DMS 273 (cell line): ENCODE results near the gene C11orf71.

Experiments used
- DNase-seq: peaks from one replicate; lab custom pipeline; 2025; ENCODE audit not compliant: unreplicated experiment; lab: John Stamatoyannopoulos, UW

Gene C11orf71

GRCh38 chr11:114399490-114400215 lies 658 bp downstream of the C11orf71 start:
- DNase-seq, result peak; percentile 83

GRCh38 chr11:114398303-114398920 lies 1.9 kb downstream of the C11orf71 start:
- no peak for DNase-seq

GRCh38 chr11:114397349-114397982 lies 2.8 kb downstream of the C11orf71 start:
- DNase-seq, result no peak

- DNase-seq, result no peak
Measured at GRCh38 chr11:114396916-114397315, 3.4 kb downstream of the C11orf71 start.

GRCh38 chr11:114395736-114396135 lies 4.6 kb downstream of the C11orf71 start:
- peak; percentile 25 for DNase-seq

- DNase-seq, result no peak
Measured at GRCh38 chr11:114392735-114393667, 7.3 kb downstream of the C11orf71 start.

- no peak for DNase-seq
Measured at GRCh38 chr11:114386545-114386944, 13.8 kb downstream of the C11orf71 start.

GRCh38 chr11:114386131-114386530 lies 14.2 kb downstream of the C11orf71 start:
- no peak for DNase-seq

GRCh38 chr11:114384487-114384886 lies 15.8 kb downstream of the C11orf71 start:
- no peak for DNase-seq

GRCh38 chr11:114382509-114382908 lies 17.8 kb downstream of the C11orf71 start:
- no peak for DNase-seq

GRCh38 chr11:114379394-114380069 lies 20.8 kb downstream of the C11orf71 start:
- no peak for DNase-seq

- DNase-seq, result no peak
Measured at GRCh38 chr11:114377612-114378267, 22.6 kb downstream of the C11orf71 start.

GRCh38 chr11:114375052-114375451 lies 25.3 kb downstream of the C11orf71 start:
- no peak for DNase-seq

GRCh38 chr11:114368918-114369680 lies 31.2 kb downstream of the C11orf71 start:
- DNase-seq, result no peak

- DNase-seq, result no peak
Measured at GRCh38 chr11:114367244-114367957, 32.9 kb downstream of the C11orf71 start.

- DNase-seq, result no peak
Measured at GRCh38 chr11:114366331-114367243, 33.7 kb downstream of the C11orf71 start.

- DNase-seq, result no peak
Measured at GRCh38 chr11:114362958-114363357, 37.4 kb downstream of the C11orf71 start.

GRCh38 chr11:114362326-114362725 lies 38.0 kb downstream of the C11orf71 start:
- DNase-seq, result no peak
